ENCODE results near the gene NETO1.

- no peak for TF ChIP-seq CTCF (IDR thresholded peaks at IDR 0.05)
- TF ChIP-seq POLR2A (IDR thresholded peaks at IDR 0.05), result no peak
- no peak for TF ChIP-seq POLR2AphosphoS5 (IDR thresholded peaks at IDR 0.05)
Measured at GRCh38 chr18:72727776-72728175, 140.0 kb downstream of the NETO1 start.
